ENCODE results near the gene ANKRD13B. TPM values are rescaled to one million over a fixed set of nuclear protein-coding genes. Genes with fewer than 3 reads are reported as not detected.

ANKRD13B gene
- total and polyA plus RNA-seq, 2 of the 13 experiments (the other 11 are each of a cell fraction or from before 2014, with no cell fraction given) = 1.7 to 1.8 TPM

- Histone ChIP-seq H3K4me3 (replicated peaks in 1 of 3; ENCODE audit: insufficient read depth in 1 of 3, low read depth in 2 of 3, low read length in 3 of 3) (no peak overlapping the region), H3K27ac (ENCODE audit: extremely low read length, insufficient read depth, low read length) (no peak overlapping the region), H2AFZ (ENCODE audit: low read length) (no peak overlapping the region), H3K9me3 (ENCODE audit: low read length) (no peaks in the 10 kb centered on the region), H3K36me3 (replicated peaks in 1 of 2; ENCODE audit: control insufficient read depth in 1 of 2, insufficient read depth in 2 of 2, low read length in 2 of 2) (no peaks in the 10 kb centered on the region), H3K4me2 (ENCODE audit: low read depth, low read length) (no peak overlapping the region), H4K20me1 (ENCODE audit: insufficient read depth, low read length) (no peaks in the 10 kb centered on the region), H3K9ac (ENCODE audit: insufficient read depth, low read depth, low read length) (no peak overlapping the region), H3K4me1 (ENCODE audit: insufficient read depth, low read length) (peaks cover 27% of the 10 kb centered on the region), H3K79me2 (ENCODE audit: insufficient read depth, low read length) (no peaks in the 10 kb centered on the region), H3K27me3 (ENCODE audit: control insufficient read depth in 1 of 2, insufficient read depth in 2 of 2, low read length in 2 of 2) (peaks cover 6 to 19% of the 10 kb centered on the region in 2 experiments; a peak in 4 of 5 replicates)
- intact Hi-C loops (cut with micrococcal nuclease; ENCODE audit: unreplicated experiment) (no loop called here), in situ Hi-C loops (cut with HindIII; ENCODE audit: extremely low pct_ligation_motif_present, low pct_unique_long_range_greater_than_20kb) (no loop called here)
- FAIRE-seq (no peak), DNase-seq (ENCODE audit: low spot score) (no peak), ATAC-seq (no peak)
- TF ChIP-seq ZNF773 (CRISPR knock-in tag; IDR thresholded peaks at IDR 0.05; ENCODE audit: borderline replicate concordance) (no peak), KDM3A (CRISPR knock-in tag; IDR thresholded peaks at IDR 0.05; ENCODE audit: low read depth) (no peak), ZBTB7B (CRISPR knock-in tag; IDR thresholded peaks at IDR 0.05) (no peak), ZNF768 (CRISPR knock-in tag; IDR thresholded peaks at IDR 0.05) (no peak), SMAD3 (CRISPR knock-in tag; IDR thresholded peaks at IDR 0.05) (no peak), ISX (CRISPR knock-in tag; conservative IDR thresholded peaks at IDR 0.05) (no peak), ZNF234 (CRISPR knock-in tag; conservative IDR thresholded peaks at IDR 0.05) (no peak)
- TF ChIP-seq, protein P1, sequence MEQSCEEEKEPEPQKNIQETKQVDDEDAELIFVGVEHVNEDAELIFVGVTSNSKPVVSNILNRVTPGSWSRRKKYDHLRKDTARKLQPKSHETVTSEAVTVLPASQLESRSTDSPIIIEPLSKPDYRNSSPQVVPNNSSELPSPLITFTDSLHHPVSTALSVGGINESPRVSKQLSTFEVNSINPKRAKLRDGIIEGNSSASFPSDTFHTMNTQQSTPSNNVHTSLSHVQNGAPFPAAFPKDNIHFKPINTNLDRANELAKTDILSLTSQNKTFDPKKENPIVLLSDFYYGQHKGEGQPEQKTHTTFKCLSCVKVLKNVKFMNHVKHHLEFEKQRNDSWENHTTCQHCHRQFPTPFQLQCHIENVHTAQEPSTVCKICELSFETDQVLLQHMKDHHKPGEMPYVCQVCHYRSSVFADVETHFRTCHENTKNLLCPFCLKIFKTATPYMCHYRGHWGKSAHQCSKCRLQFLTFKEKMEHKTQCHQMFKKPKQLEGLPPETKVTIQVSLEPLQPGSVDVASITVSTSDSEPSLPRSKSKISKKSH (CRISPR knock-in tag; IDR thresholded peaks at IDR 0.05; ENCODE audit: borderline replicate concordance) = no peak
- ChIA-PET POLR2A (no interaction called here), CTCF (ENCODE audit: low intra/inter-chr PET ratio, low total read pairs) (no interaction called here)
- BruUV-seq (replicated peaks) = no TSS peak
- 43% methylated on average over 3 of the region's 3 CpGs for WGBS (ENCODE audit: low lambda C conversion rate)
Measured at GRCh38 chr17:29610395-29610794, 17.5 kb downstream of the ANKRD13B start.

Measured in HepG2 (cell line).